GM21528 (cell line): ENCODE measurements around the gene NPAS2.

Source experiments
- ATAC-seq: cut with Tn5 transposase; IDR thresholded peaks from one replicate; pipeline ENCODE4 v1.9.1; 2021; ENCODE audit warnings: mild to moderate bottlenecking, moderate library complexity; ENCODE audit not compliant: unreplicated experiment, low FRiP score

The NPAS2 gene

GRCh38 chr2:100936972-100937542, 117.1 kb downstream of the NPAS2 start:
- ATAC-seq: no peak

DNA sequence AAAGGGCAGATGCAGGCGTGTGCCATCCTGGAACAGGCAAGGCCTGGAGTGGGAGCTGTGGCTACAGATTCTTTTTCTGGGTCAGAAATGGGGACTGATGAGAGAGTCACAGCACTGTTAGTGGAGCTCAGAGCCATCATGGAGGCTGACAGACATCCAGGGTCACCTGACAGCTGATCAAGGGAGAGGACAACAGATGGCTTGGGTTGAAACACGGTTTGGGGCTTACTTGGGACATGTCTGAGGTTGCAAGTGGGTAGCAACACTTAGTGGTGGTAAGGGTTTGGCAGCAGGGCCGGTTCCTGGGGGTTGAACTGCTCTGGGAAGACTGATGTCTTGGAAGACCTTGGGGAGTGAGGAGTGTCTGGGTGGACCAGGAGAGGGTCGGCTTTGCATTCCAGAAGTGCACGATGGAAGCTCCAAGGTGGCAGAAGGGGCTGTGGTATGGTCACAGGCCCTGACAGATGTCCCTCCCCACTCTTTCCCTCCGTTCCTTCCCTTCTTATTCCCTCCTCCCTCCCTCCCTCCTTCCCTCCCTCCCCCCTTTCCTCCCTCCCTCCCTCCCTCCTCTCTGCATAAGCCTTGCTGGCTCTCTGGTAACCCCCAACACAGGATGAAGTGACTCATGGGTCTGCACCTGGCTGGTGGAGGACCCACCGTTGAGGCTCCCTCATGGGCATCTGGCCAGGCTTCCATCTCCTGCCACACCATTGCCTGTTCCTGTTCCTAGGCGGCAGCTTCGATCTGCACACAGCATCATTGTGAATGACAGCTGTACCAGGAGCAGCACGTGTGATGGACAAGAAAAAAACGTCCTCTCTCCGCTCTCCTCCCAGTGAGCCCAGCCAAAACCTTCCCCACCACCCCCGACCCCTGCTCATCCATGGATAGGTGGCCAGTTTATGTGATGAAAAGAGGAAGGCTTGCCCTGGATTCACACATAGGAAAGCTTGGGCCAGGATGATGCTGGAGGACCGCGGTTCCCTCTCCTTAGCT, 118.4 kb downstream of the NPAS2 start:
- no peak for ATAC-seq

GRCh38 chr2:100939445-100939844, 119.5 kb downstream of the NPAS2 start:
- no peak for ATAC-seq

DNA sequence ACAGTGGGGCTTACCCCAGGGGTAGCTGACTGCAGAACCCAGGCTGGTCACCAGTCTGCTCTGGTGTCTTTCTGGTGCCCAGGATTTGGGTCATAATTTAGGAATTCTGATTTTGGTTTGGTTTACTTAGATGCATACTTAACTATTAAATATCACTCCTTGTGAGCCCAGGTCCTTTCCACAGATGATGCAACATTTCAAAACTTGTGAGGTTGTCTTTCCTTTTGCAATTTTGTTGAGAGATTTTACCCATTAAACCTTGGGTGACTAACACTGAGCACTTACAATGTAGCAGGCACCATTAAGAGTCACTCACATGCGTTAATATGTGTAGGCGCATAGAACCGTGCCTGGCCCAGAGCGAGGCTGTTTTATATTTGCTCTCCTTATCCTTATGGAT, 120.3 kb downstream of the NPAS2 start:
- ATAC-seq: no peak

DNA sequence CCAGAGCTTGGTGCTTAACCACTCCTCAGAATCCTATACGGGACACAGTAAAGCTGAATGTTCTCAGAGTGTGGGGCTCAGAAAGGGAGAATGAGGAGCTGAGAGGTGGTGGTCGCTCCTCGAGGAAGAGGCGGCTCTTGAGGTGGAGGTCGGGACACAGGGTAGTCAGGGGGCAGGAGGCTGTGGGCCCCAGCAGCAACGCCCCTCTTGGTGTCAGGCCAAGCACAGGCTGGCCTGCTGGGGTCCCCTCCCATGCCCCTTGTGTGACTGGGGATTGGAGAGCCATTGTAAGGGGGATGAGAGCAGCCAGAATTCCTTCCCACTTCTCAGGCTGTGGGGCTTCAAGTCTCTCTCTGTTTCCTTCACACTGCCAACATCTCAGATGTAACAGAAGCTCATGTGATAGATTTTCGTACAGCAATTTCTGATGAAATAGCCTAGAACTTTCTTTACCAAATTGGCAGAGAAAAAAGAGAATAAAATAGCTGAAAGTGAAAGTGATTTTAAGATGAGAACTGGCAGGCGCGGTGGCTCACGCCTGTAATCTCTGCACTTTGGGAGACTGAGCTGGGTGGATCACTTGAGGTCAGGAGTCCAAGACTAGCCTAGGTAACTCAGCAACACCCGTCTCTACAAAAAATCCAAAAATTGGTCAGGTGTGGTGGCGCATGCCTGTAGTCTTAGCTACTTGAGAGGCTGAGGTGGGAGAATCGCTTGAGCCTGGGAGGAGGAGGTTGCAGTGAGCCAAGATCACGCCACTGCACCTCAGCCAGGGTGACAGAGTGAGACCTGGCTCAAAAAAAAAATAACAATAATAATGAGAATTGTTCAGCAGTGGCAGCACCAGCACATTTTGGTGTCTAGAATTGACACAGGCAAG, 121.1 kb downstream of the NPAS2 start:
- no peak for ATAC-seq

- ATAC-seq: no peak
Observed at GRCh38 chr2:100941646-100942240, 121.8 kb downstream of the NPAS2 start.

DNA sequence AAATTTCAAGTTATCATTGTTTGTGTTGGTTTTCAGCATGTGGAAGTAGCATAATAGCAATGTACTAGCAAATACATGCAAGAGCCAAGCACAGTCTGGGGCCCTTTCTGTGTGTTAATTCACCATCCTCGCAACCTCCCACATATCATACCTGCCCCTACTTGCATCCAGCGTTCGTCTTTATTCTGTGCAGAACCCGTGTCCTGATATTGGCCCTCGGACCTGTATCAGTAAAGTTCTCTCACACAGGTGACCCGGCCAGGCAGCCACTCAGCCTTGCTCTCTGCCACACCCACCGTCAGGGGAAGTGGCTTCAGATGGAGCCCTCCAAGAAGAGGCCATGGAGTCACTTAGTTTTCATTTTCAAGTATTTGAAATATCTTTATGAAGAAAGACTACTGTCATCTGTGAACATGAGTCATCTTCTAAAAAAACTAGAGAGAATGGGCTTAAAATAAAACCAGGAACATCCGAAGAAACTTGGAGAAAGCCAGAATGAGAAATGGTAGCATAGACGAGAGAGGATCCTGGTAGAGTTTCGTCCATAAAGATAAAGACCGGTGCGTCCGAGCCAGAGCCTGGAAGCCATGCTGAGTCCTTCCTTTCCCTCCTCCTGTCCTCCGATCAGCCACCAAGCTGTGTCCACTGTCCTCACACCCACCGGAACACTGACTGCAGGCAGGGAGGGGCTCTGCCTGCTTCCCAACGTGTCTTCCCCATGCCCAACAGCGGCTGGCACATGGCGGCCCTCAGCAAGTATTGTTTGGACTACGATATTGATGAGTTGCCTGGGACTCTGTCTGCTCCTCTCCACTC, 124.9 kb downstream of the NPAS2 start:
- ATAC-seq: no peak

DNA sequence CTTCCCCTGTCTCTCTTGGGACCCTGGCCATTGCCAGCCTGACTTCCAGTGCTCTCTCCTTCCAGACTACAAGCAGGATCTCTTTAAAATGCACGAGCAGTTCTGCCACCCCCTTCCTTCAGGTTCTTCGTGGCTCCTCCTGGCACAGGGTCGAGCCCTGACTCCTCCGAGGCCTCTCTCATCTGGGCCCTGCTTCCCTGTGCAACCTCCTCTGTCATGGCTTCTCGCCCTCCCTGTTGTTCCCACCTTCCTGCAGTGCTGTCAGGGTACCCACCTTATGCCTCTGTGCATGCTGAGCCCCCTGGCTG, 125.4 kb downstream of the NPAS2 start:
- no peak for ATAC-seq

DNA sequence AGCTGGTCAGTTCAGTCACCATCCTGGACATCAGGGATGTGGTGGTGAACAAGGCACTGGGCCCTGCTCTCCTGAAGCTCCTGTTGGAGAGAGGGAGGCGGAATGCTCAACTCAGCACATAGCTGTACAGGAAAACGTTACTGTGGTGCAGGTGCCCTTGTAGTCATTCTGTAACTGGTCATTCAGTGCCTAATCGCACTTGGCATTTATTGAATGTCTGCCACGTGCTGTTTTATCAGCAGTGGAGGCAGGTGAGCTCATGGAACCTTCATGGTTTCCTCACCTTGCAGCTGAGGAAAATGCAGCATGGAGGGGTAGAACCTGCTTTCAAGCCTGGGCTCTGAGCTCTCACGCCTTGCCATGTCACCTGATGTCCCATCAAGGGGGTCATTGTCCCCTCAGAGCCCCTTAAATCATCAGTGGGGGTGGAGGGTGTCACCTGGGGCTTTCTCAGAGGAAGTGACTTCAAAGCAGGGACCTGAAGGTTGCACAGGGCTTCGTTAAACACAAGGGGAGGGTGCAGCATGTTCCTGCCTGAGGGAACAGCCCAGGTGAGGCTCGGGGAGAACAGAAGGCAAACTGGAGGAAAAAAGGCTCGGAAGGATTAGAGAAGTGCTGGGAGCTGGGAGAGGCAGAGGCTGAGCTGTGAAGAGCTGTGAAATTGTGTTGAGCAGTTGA, 126.1 kb downstream of the NPAS2 start:
- no peak for ATAC-seq

DNA sequence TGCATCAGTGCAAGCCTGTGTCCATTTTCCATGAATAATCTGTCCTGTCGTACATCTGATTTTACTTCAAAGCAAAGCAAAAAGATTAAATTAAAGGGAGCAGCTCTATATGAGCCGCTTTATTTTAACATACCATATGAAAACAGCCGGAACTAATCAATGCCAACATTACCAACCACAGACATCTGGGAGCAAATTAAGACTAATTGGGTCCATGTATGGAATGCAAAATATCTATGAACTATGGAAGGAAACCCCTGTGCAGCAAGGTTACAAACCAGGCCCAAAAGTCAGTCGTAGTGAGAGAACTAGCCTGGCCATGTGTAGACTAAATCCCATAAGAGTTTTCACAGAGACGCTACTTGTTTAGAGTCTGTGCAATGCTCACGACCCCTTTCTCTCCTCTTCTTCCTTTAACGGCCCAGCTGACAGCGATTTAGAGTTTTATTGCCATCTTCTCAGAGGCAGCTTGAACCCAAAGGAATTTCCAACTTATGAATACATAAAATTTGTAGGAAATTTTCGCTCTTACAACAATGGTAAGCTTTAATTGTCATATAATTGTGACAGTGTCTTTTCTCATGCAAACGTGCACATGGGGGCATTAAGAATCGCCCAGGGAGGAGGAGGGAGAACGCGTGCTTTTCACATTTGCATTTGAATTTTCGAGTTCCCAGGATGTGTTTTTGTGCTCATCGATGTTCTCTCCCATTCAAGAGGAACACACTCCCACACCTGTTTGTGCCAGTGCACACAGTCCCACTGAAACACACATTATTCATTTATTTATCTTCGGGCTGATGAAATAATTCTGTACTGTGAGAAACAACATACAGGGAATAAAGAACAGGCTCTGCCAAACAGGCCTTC, 129.2 kb downstream of the NPAS2 start:
- no peak for ATAC-seq

- no peak for ATAC-seq
Observed at GRCh38 chr2:100952512-100952911, 132.6 kb downstream of the NPAS2 start.

- ATAC-seq: no peak
Observed at GRCh38 chr2:100953406-100954043, 133.6 kb downstream of the NPAS2 start.

DNA sequence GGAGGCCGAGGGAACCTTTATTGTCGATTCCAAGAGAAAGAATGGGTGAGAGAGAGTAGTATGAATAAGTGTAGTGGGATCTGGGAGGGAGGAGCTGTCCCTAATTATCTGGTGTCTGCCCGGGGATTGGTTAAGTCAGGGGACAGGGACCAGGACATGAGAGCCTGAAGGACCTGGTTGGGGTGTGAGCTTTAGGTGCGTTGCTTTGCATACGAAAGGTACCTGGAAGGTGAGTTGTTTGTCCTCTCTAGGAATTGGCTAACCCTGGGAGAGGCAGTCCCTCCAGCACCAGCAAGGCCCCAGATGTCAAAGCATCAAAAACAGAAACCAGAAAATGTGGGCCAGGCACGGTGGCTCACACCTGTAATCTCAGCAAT, 134.1 kb downstream of the NPAS2 start:
- ATAC-seq: no peak

GRCh38 chr2:100955226-100955625, 135.3 kb downstream of the NPAS2 start:
- no peak for ATAC-seq

GRCh38 chr2:100956081-100956480, 136.1 kb downstream of the NPAS2 start:
- no peak for ATAC-seq

- ATAC-seq: no peak
Observed at GRCh38 chr2:100957996-100958653, 138.2 kb downstream of the NPAS2 start.

DNA sequence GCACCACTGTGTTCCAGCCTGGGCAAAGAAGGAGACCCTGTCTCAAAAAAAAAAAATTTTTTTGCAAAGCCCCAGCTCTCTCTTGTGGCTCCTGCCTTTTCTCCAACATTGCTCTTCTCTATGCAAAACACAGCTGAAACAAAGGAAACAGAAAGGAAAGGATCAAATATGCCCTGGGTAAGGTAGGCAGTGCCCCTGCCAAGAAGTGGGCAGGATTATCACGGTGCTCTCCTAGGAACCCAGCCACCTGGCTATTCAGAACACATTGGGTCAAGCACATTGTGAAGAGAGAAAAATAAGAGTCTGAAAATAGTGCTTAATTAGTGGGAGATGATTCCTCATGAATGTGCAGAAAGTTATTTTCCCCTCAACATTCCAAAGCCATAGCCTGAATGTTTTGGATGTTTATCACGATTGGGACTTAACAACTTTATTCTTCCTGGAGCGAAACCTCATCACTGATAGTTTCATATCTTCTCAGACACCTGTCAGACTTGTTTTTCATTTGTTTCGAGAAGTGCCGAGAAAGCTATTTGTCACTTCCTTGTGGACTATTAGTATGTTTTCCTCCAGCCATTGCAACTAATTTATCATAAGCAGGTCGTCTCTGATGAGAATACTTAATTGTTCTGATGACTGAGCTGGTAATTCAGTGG, 139.4 kb downstream of the NPAS2 start:
- ATAC-seq: no peak
